Body of pancreas (tissue), 4 donors: Measurements from ENCODE around the gene DCDC2.

Source experiments
- CTCF ChIP-seq, 7 experiments: fragments of 450-650 bp in 4 of 7; fragments of 200-600 bp in 3 of 7; sonication (generic) in 3 of 7; IDR thresholded peaks; one replicate each; pipeline ENCODE4 v1.5.1; 2016 to 2019; ENCODE audit warnings: antibody characterized with exemption in 7 of 7
- POLR2A ChIP-seq, 3 donors: fragments of 450-650 bp; IDR thresholded peaks; one replicate each; pipeline ENCODE4 v1.6.1; 2016; ENCODE audit warnings: antibody characterized with exemption in 3 of 3, mild to moderate bottlenecking in 2 of 3

- TF ChIP-seq CTCF (IDR thresholded peaks at IDR 0.05) (no peak), POLR2A (IDR thresholded peaks at IDR 0.05) (no peak)
These were observed 50.9 kb downstream of the DCDC2 start for GRCh38 chr6:24306936-24307335.
